Suprapubic skin (tissue), 4 donors: ENCODE results near the gene SYK. TPM values are rescaled to one million over a fixed set of nuclear protein-coding genes. Genes with fewer than 3 reads are reported as not detected.
"Not testable (repeated sequence)": the region's sequence is repeated elsewhere in the genome, so short reads cannot be mapped to it uniquely, and the experiment has no call there.

ENCODE experiments used
- DNase-seq, 2 donors: peaks; one replicate each; pipeline ENCODE4 v3.0.0-alpha.2; 2019; ENCODE audit warnings: low spot score in 2 of 2
- H3K27ac ChIP-seq: fragments of 200-600 bp; sonication (generic); one replicate; pipeline ENCODE4 v1.5.1; 2019
- H3K27me3 ChIP-seq: fragments of 200-600 bp; sonication (generic); one replicate; pipeline ENCODE4 v1.5.1; 2019
- H3K36me3 ChIP-seq: fragments of 200-600 bp; sonication (generic); one replicate; pipeline ENCODE4 v1.5.1; 2019
- H3K4me1 ChIP-seq: fragments of 200-600 bp; sonication (generic); one replicate; pipeline ENCODE4 v1.5.1; 2019
- H3K4me3 ChIP-seq: fragments of 200-600 bp; sonication (generic); one replicate; pipeline ENCODE4 v1.5.1; 2019; ENCODE audit warnings: mild to moderate bottlenecking
- H3K9me3 ChIP-seq: fragments of 200-600 bp; sonication (generic); one replicate; pipeline ENCODE4 v1.5.1; 2019
- EP300 ChIP-seq: sonication (generic); formaldehyde crosslinking; IDR thresholded peaks from one replicate; pipeline ENCODE4 v1.6.1; 2017; ENCODE audit warnings: antibody characterized with exemption
- POLR2A ChIP-seq, 2 donors: fragments of 450-650 bp; IDR thresholded peaks; one replicate each; pipeline ENCODE4 v1.6.1; 2017; ENCODE audit warnings: antibody characterized with exemption in 2 of 2, mild to moderate bottlenecking in 2 of 2, moderate library complexity in 2 of 2
- POLR2AphosphoS5 ChIP-seq, 3 donors: sonication (generic); formaldehyde crosslinking; IDR thresholded peaks; one replicate each; pipeline ENCODE4 v1.6.1; 2017; ENCODE audit warnings: antibody characterized with exemption in 3 of 3
- WGBS: methylation state at CpG from one replicate; pipeline ENCODE4 v1.1.5; 2018; 5-methylcytosine and 5-hydroxymethylcytosine counted together
- total RNA-seq, 4 donors: library from RNA; depleted of rRNA; stranded (reverse); fragments of >200 nt; gene quantifications; one replicate each; pipeline ENCODE4 v1.1.0, GENCODE V29; 2016
- TF ChIP-seq, protein P1 (sequence below), 2 donors: fragments of 200-600 bp in 1 of 2; fragments of 450-650 bp in 1 of 2; sonication (generic) in 1 of 2; IDR thresholded peaks; one replicate each; pipeline ENCODE4 v1.5.1; 2016 to 2019; ENCODE audit warnings: antibody characterized with exemption in 2 of 2, mild to moderate bottlenecking in 1 of 2, moderate library complexity in 1 of 2

Gene SYK
- total RNA-seq, 4 donors from 2014 or later = 22.0 to 31.6 (median 25.0) TPM

DNA sequence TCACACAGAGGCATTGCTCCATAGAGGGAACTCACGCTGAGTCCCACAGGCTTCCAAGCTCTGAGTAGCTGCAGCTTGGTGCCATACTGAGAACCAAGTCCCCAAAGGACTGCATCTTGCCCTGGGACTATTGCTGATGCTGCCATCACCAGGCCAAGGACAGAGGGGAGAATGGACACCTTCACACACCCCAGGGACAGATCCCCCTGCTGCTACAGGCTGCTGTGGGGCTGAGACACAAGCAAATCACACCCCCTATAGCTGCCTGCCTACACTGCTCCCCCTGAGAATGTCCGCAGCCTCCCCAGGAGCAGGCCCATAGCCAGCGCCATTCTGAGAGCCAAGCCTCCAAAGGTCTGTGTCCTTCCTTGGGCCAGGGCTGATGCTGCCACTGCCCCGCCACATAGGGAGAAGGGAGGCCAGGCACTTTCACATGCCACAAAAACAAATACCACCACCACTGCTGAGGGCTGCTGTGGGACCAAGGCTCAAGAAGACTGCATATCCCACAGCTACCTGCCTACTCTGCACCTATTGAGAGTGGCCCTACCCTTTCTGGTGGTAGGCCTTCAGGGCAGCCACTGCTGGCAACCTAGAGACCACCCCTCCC is 81.5 kb downstream of the SYK start:
- TF ChIP-seq POLR2A (IDR thresholded peaks at IDR 0.05) (no peak), EP300 (no peak), POLR2AphosphoS5 (IDR thresholded peaks at IDR 0.05) (no peak)
- TF ChIP-seq, protein P1, sequence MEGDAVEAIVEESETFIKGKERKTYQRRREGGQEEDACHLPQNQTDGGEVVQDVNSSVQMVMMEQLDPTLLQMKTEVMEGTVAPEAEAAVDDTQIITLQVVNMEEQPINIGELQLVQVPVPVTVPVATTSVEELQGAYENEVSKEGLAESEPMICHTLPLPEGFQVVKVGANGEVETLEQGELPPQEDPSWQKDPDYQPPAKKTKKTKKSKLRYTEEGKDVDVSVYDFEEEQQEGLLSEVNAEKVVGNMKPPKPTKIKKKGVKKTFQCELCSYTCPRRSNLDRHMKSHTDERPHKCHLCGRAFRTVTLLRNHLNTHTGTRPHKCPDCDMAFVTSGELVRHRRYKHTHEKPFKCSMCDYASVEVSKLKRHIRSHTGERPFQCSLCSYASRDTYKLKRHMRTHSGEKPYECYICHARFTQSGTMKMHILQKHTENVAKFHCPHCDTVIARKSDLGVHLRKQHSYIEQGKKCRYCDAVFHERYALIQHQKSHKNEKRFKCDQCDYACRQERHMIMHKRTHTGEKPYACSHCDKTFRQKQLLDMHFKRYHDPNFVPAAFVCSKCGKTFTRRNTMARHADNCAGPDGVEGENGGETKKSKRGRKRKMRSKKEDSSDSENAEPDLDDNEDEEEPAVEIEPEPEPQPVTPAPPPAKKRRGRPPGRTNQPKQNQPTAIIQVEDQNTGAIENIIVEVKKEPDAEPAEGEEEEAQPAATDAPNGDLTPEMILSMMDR (IDR thresholded peaks at IDR 0.05) = no peak
- Histone ChIP-seq H3K4me3 (no peak overlapping the region), H3K27ac (no peak overlapping the region), H3K9me3 (no peaks in the 10 kb centered on the region), H3K27me3 (no peaks in the 10 kb centered on the region), H3K4me1 (no peaks in the 10 kb centered on the region), H3K36me3 (peaks cover 5% of the 10 kb centered on the region)
- 100% methylated on average over 1 of the region's 4 CpGs for WGBS
- no peak for DNase-seq

DNA sequence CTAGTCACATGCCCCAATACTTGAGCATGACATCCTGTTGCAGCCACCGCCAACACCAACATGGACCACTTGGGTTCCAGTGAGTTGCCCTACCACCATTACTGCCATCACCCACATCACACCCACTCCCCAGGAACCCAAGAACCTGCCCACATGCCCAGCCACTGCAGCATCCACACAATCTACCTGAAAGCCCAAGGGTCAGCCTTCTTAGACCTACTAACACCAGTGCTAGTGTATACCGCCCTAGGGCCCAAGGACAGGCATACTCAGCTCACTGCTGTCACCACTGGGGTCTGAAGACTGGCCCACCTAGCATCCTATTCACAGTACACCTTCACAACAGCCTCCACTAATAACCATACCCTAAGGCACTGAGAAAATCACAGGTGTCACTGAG is 82.0 kb downstream of the SYK start:
- no peaks in the 10 kb centered on the region for H3K9me3 ChIP-seq
- H3K27ac ChIP-seq = no peak overlapping the region
- TF ChIP-seq POLR2AphosphoS5 (IDR thresholded peaks at IDR 0.05) (no peak), EP300 (no peak), POLR2A (IDR thresholded peaks at IDR 0.05) (no peak)
- TF ChIP-seq, protein P1 (IDR thresholded peaks at IDR 0.05) = no peak
- no peak overlapping the region for H3K4me3 ChIP-seq
- 100% methylated on average over 2 of the region's 2 CpGs for WGBS
- no peaks in the 10 kb centered on the region for H3K4me1 ChIP-seq
- peaks cover 6% of the 10 kb centered on the region for H3K36me3 ChIP-seq
- no peaks in the 10 kb centered on the region for H3K27me3 ChIP-seq
- no peak for DNase-seq

DNA sequence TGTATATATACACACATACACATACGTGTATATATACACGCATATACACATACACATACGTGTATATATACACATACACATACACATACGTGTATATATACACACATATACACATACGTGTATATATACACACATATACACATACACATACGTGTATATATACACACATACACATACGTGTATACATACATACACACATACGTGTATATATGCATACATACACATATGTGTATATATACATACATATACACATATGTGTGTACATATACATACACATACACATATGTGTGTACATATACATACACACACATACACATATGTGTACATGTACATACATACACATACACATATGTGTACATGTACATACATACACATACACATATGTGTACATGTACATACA is 82.6 kb downstream of the SYK start:
- H3K4me1 ChIP-seq = no peaks in the 10 kb centered on the region
- no peaks in the 10 kb centered on the region for H3K27me3 ChIP-seq
- no peak for DNase-seq
- H3K4me3 ChIP-seq = no peak overlapping the region
- TF ChIP-seq POLR2A (IDR thresholded peaks at IDR 0.05) = no peak
- no peak for TF ChIP-seq POLR2AphosphoS5 (IDR thresholded peaks at IDR 0.05)
- TF ChIP-seq, protein P1 (IDR thresholded peaks at IDR 0.05) = no peak
- TF ChIP-seq EP300 = no peak
- H3K27ac ChIP-seq = no peak overlapping the region
- no peaks in the 10 kb centered on the region for H3K9me3 ChIP-seq
- 86% methylated on average over 8 of the region's 8 CpGs for WGBS
- peaks cover 11% of the 10 kb centered on the region for H3K36me3 ChIP-seq

DNA sequence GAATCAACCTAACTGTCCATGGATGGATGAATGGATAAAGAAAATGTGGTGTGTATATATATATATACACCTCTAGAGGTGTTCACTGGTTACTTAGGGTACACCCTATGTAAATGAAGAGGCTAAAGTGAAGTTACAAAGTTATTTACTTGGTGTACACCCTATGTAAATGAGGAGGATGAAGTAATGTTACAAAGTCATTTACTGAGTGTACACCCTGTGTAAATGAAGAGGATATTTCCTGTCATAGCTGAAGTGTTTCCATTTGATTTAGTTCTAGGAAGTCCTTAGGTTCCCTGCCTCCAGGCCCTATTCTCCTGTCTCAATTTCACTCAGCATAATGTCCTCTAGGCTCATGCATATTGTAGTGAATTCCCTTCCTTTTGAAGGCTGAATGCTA is 85.2 kb downstream of the SYK start:
- H3K4me1 ChIP-seq, H3K27me3 ChIP-seq, H3K9me3 ChIP-seq, H3K27ac ChIP-seq, H3K4me3 ChIP-seq, DNase-seq: not testable (repeated sequence)
- H3K36me3 ChIP-seq = peaks cover 17% of the 10 kb centered on the region

DNA sequence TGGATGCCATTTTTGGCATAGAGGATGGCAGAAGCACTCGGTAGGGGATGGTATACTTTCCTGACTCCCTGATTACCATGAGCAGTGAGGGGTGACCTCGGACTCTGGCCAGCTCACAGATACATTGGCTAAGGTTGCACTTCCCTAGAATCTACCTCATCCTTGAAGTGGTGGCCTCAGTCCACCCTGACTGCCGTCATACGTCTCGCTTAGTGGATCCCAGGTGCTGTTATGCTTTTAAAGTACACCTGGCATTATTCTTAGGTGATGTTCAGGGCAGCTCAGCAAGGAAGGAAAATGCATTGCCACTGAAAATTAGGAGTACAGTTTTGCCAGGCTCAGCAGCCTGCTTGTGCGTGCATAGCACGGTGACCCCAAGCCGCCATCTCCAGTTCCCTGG is 87.3 kb downstream of the SYK start:
- H3K27ac ChIP-seq = no peak overlapping the region
- no peaks in the 10 kb centered on the region for H3K9me3 ChIP-seq
- no peaks in the 10 kb centered on the region for H3K4me1 ChIP-seq
- 88% methylated on average over 5 of the region's 8 CpGs for WGBS
- TF ChIP-seq POLR2AphosphoS5 (IDR thresholded peaks at IDR 0.05) = no peak
- no peak for TF ChIP-seq POLR2A (IDR thresholded peaks at IDR 0.05)
- TF ChIP-seq, protein P1 (IDR thresholded peaks at IDR 0.05) = no peak
- TF ChIP-seq EP300 = no peak
- no peak for DNase-seq
- H3K4me3 ChIP-seq = no peak overlapping the region
- H3K27me3 ChIP-seq = no peaks in the 10 kb centered on the region
- peaks cover 15% of the 10 kb centered on the region for H3K36me3 ChIP-seq
